ENCODE results near the gene THAP9.
"Not testable (repeated sequence)": the region's sequence is repeated elsewhere in the genome, so short reads cannot be mapped to it uniquely, and the experiment has no call there.

The THAP9 gene

GRCh38 chr4:82900411-82901182 is at the start of gene THAP9:
TSS of gene THAP9 (plus strand) at chr4:82900735. CDS start at chr4:82900803, 68 bp downstream.
- H3K27me3 Mint-ChIP-seq, result no peaks in the 10 kb centered on the region
- no peak within 1 kb of the TSS for H3K4me3 Mint-ChIP-seq
- peaks cover 28% of the 10 kb centered on the region for H3K4me1 Mint-ChIP-seq
- peaks cover 8% of the 10 kb centered on the region for H3K36me3 Mint-ChIP-seq
- no peaks in the 10 kb centered on the region for H3K9me3 Mint-ChIP-seq
- H3K27ac Mint-ChIP-seq, result no peak within 1 kb of the TSS
- ATAC-seq, result peak; percentile 98

DNA sequence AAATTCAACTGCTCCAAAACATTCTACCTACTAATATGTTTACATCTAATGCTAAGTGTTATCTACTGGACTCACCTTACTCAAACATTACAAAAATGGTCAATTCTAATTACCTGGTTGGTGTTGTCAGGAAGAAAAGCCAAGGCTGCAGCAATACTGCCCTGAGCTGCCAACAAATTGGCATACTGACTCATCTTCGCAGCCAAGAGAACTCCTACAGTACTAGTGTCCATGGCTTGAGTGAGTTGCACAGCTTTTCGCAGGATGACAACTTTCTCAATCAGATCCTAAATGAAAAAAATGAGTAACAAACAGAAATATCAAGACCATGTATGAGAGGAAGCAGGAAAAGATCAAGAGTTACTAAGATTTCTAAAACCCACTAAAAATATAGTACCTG is 49.2 kb upstream of the THAP9 start:
- H3K36me3 Mint-ChIP-seq, result peaks cover 71% of the 10 kb centered on the region
- H3K27me3 Mint-ChIP-seq, result no peaks in the 10 kb centered on the region
- no peak for ATAC-seq
- no peaks in the 10 kb centered on the region for H3K9me3 Mint-ChIP-seq
- no peaks in the 10 kb centered on the region for H3K4me1 Mint-ChIP-seq
- no peak overlapping the region for H3K27ac Mint-ChIP-seq
- no peak overlapping the region for H3K4me3 Mint-ChIP-seq

- no peaks in the 10 kb centered on the region for H3K27me3 Mint-ChIP-seq
- peaks cover 63% of the 10 kb centered on the region for H3K36me3 Mint-ChIP-seq
- no peak for ATAC-seq
These were observed 48.4 kb upstream of the THAP9 start for GRCh38 chr4:82851885-82852750.

DNA sequence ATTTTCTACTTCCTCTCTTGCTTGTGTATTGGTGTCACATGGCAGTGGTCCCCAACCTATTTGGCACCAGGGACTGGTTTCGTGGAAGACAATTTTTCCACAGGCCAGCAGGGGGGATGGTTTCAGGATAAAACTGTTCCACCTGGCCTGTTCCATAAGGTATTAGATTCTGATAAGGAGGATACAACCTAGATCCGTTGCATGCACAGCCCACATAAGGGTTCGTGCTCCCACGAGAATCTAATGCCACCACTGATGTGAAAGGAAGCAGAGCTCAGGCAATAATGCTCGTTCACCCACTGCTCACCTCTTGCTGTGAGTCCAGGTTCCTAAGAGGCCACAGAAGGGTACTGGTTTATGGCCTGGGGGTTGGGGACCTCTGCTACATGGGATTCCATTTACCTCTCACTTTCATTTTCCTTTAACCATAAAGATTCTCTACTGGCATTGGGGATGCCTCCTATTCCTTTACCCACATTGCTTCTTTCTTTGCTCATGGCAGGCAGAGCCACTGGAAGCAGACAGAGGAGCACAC is 47.7 kb upstream of the THAP9 start:
- Mint-ChIP-seq H3K9me3 (no peaks in the 10 kb centered on the region), H3K4me1 (no peaks in the 10 kb centered on the region), H3K27ac (no peak overlapping the region), H3K36me3 (peaks cover 57% of the 10 kb centered on the region), H3K27me3 (no peaks in the 10 kb centered on the region), H3K4me3 (no peak overlapping the region)
- no peak for ATAC-seq

More at GRCh38 chr4:82851885-82852750, 48.4 kb upstream of the THAP9 start:
- H3K4me1 Mint-ChIP-seq, result no peaks in the 10 kb centered on the region
- H3K9me3 Mint-ChIP-seq, result no peaks in the 10 kb centered on the region
- no peak overlapping the region for H3K4me3 Mint-ChIP-seq
- no peak overlapping the region for H3K27ac Mint-ChIP-seq

- peaks cover 44% of the 10 kb centered on the region for H3K36me3 Mint-ChIP-seq
- H3K9me3 Mint-ChIP-seq, ATAC-seq, H3K4me3 Mint-ChIP-seq, H3K27ac Mint-ChIP-seq, H3K4me1 Mint-ChIP-seq, H3K27me3 Mint-ChIP-seq: not testable (repeated sequence)
These were observed 40.0 kb upstream of the THAP9 start for GRCh38 chr4:82860487-82860886.

DNA sequence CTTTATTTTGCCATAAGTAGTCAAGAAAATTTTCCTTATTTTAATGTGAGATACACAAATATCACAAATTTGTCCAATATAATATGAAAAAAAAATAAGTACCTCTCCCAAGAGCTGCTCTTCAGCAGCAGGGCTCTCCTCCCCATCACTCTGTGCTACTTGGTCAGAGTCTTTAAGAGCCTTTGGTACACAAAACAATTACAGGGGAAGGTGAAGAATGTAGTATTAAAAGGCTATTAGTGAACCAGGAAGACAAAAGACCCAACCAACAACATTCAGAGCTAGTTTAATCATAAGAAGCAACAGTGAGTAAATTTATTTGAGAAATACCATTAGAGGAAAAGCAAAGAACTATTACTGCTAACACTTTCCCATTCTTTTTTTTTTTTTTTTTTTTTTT is 39.0 kb upstream of the THAP9 start:
- Mint-ChIP-seq H3K4me1 (peaks cover 17% of the 10 kb centered on the region), H3K27ac (no peak overlapping the region), H3K9me3 (no peaks in the 10 kb centered on the region), H3K36me3 (peaks cover 49% of the 10 kb centered on the region), H3K27me3 (no peaks in the 10 kb centered on the region), H3K4me3 (no peak overlapping the region)
- ATAC-seq, result no peak

DNA sequence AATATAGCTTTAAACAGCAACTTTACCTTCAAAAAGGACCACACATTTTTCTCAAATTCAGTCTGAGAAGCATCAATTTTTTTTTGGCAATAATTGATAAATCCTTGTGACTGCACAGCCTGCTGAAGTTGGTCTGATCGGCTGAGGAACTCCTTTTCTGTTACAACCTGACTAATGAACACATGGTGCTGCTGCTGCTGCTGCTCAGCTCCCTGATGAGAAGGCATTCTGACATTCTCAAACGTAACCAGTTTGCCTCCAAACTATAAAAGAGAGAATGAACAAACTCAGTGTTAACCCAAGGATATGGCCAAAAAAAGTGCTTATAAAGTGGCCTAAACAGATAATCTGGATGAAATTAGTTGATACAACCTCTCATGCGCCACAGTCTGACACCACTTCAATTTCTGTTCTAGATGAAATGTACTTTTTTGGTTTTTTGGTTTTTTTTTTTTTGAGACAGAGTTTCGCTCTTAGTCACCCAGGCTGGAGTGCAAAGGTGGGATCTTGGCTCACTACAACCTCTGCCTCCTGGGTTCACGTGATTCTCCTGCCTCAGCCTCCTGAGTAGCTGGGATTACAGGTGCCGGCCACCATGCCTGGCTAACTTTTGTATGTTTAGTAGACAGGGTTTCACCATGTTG is 36.1 kb upstream of the THAP9 start:
- no peaks in the 10 kb centered on the region for H3K27me3 Mint-ChIP-seq
- no peak overlapping the region for H3K4me3 Mint-ChIP-seq
- no peak for ATAC-seq
- H3K4me1 Mint-ChIP-seq, result peaks cover 17% of the 10 kb centered on the region
- peaks cover 59% of the 10 kb centered on the region for H3K36me3 Mint-ChIP-seq
- no peak overlapping the region for H3K27ac Mint-ChIP-seq
- H3K9me3 Mint-ChIP-seq, result no peaks in the 10 kb centered on the region

DNA sequence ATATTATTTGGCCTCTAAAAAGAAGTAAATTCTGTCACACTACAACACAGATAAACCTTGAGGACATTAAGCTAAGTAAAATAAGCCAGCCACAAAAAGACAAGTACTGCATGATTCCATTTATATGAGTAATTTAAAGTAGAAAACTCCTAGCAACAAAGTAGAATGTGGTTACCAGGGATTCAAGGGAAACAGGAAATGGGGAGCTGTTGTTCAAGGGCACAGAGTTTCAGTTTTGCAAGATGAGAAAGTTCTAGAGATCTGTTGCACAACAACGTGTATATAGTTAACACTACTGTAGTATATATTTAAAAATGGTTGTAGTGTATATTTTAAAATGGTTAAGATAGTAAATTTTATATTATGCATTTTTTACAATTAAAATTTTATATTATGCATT is 34.9 kb upstream of the THAP9 start:
- H3K27ac Mint-ChIP-seq, result peak overlapping the region; percentile 66
- ATAC-seq, result no peak
- H3K4me1 Mint-ChIP-seq, result peaks cover 17% of the 10 kb centered on the region
- H3K4me3 Mint-ChIP-seq, result no peak overlapping the region
- no peaks in the 10 kb centered on the region for H3K9me3 Mint-ChIP-seq
- H3K36me3 Mint-ChIP-seq, result peaks cover 70% of the 10 kb centered on the region
- no peaks in the 10 kb centered on the region for H3K27me3 Mint-ChIP-seq

DNA sequence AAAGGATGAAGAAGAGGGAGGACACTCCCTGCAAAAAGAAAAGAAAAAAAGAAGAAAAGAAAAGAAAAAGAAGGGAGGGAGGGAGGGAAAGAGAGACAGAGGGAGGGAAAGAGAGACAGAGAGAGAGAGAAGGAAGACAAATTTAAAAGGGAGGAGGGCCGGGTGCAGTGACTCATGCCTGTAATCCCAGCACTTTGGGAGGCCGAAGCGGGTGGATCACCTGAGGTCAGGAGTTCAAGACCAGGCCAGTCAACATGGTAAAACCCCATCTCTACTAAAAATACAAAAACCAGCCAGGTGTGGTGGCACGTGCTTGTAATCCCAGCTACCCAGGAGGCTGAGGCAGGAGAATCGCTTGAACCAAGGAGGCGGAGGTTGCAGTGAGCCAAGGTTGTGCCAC is 34.5 kb upstream of the THAP9 start:
- H3K9me3 Mint-ChIP-seq, H3K27me3 Mint-ChIP-seq, H3K4me3 Mint-ChIP-seq, ATAC-seq: not testable (repeated sequence)
- Mint-ChIP-seq H3K4me1 (peaks cover 17% of the 10 kb centered on the region), H3K36me3 (peaks cover 74% of the 10 kb centered on the region), H3K27ac (peak overlapping the region; percentile 66)

DNA sequence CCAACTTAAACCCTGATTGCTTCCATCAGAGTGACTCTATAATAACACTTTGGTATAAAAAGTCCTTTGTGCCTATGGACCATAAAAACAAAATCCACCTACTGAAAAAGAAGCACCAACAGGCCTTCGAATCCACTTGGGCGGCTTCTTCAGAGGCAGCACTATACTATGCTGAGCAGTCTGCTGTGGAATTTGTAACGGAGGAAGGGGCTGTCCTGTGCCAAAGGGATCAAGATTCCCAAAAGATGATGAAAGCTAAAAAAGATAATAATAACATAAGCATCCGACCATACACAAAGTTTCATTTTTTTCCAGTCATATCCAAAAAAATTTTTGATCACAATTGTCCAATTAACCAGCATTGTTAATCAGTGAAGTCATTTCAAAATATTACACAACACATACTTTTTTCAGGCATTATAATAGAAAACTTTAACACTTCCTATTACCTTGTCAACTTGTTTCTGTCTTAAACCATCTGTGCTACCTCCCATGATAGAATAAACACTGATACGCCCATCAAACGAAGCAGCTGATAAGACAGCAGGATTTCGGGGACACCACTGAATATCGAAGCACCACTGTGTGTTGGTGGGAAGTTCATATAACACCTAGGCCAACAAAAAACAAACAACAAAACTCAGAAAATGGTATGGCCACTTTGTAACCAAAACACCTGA is 33.7 kb upstream of the THAP9 start:
- Mint-ChIP-seq H3K27ac (no peak overlapping the region), H3K36me3 (peaks cover 68% of the 10 kb centered on the region), H3K4me3 (no peak overlapping the region), H3K4me1 (peaks cover 17% of the 10 kb centered on the region), H3K9me3 (no peaks in the 10 kb centered on the region), H3K27me3 (no peaks in the 10 kb centered on the region)
- ATAC-seq, result no peak

DNA sequence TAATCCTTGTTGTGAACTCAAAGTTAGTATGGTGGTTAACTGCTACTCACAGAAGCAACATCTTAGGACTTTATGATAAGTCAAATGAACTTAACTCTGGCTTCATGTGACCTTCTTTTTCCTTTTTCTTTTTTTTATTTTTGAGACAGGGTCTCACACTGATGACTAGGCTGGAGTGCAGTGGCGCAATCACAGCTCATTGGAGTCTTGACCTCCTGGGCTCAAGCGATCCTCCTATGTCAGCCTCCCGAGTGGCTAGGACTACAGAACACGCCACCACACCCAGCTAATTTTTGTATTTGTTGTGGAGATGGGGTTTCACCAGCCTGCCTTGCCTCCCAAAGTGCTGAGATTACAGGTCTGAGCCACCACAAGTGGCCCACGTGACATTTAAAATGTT is 32.0 kb upstream of the THAP9 start:
- Mint-ChIP-seq H3K4me1 (peaks cover 17% of the 10 kb centered on the region), H3K27ac (no peak overlapping the region), H3K27me3 (no peaks in the 10 kb centered on the region), H3K4me3 (no peak overlapping the region), H3K36me3 (peaks cover 55% of the 10 kb centered on the region), H3K9me3 (no peaks in the 10 kb centered on the region)
- no peak for ATAC-seq

DNA sequence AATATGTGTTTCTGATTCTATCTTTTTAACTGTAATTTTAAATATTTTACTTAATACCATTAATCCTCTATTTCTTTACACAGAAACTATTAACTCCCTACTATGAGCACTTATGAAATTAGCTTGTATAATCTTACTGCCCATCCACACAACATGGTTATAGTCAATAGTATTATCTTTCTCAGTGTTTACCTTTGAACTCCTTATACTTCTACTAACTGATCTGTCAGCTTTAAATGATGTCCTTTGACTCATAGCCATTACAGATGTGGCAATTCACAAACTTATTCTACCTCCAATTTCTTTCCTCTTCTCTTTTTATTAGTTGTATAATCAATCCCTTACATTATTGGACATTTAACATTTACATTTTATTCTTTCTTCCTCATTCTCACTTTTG is 15.1 kb upstream of the THAP9 start:
- Mint-ChIP-seq H3K27ac (no peak overlapping the region), H3K9me3 (no peaks in the 10 kb centered on the region), H3K4me1 (peaks cover 53% of the 10 kb centered on the region), H3K27me3 (no peaks in the 10 kb centered on the region), H3K4me3 (no peak overlapping the region), H3K36me3 (peaks cover 25% of the 10 kb centered on the region)
- no peak for ATAC-seq

DNA sequence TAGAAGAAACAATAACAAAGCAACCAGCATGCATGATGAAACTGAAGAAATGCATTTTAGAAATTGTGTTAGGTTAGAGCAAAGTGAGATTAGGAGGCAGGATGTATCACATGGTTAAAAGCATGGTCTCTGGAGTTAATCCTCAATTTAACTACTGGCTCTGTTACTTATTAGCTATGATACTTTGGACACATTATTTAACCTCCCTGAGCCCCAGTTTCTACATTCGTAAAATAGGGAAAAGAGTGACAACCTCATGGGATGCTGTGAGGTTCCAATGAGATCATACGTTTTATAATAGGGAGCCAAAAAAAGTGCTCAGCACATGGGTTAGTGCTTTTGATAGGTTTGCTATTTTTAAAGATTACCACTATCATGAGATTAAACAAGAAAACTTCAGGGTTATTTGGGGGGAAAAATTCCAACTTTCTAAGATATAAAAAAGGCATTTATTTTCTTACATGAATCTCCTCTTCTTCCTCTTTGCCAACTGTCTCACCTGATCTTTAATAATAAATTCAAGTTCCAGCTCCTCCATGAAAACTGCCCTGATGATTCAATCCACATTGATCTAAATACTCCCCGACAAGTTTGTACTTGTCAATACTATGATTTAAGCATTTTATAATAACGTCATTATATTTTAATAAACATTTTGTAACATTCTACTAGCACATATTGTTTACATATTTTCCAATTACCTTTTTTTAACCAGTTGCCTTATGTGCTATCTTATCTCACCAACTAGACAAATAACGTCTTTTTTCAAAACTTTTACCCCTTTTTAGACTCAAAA is 14.2 kb upstream of the THAP9 start:
- no peak for ATAC-seq
- Mint-ChIP-seq H3K27ac (no peak overlapping the region), H3K4me1 (peaks cover 56% of the 10 kb centered on the region), H3K4me3 (no peak overlapping the region), H3K36me3 (peaks cover 20% of the 10 kb centered on the region), H3K27me3 (no peaks in the 10 kb centered on the region), H3K9me3 (no peaks in the 10 kb centered on the region)

DNA sequence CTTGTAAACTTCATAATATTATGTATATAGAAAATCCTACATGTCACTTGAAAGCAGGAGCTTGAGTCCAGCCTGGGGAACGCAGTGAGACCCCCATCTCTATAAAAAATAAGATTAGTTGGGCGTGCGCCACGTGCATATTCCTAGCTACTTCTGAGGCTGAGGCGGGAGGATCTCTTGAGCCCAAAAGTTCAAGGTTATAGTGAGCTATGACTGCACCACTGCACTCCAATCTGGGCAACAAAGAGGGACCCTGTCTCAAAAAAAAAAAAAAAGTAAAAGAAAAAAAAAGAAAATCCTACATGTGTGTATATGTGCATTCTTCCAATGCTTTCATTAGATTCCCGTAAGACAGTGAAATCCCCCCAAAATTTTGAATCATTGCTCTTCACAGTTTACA is 11.2 kb upstream of the THAP9 start:
- Mint-ChIP-seq H3K9me3 (no peaks in the 10 kb centered on the region), H3K36me3 (peaks cover 12% of the 10 kb centered on the region), H3K4me3 (peak overlapping the region; percentile 88), H3K27ac (peak overlapping the region; percentile 95), H3K4me1 (peaks cover 53% of the 10 kb centered on the region), H3K27me3 (no peaks in the 10 kb centered on the region)
- no peak for ATAC-seq

Measured in stimulated activated memory B cell treated with anti-CD40 and anti-IgM and Interleukin-4, amounts not matched to agents 10 μg/mL and 1 μg/mL and 100 μg/mL, for 72 hours (primary cell).